SIG-M5 (cell line): ENCODE measurements around the gene TBCA.
A peak's percentile ranks its signal among the peaks of the same experiment; 100 is the strongest.

Experiments
- DNase-seq: peaks from one replicate; lab custom pipeline; 2025; lab: John Stamatoyannopoulos, UW

The TBCA gene, protein sequence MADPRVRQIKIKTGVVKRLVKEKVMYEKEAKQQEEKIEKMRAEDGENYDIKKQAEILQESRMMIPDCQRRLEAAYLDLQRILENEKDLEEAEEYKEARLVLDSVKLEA

DNA sequence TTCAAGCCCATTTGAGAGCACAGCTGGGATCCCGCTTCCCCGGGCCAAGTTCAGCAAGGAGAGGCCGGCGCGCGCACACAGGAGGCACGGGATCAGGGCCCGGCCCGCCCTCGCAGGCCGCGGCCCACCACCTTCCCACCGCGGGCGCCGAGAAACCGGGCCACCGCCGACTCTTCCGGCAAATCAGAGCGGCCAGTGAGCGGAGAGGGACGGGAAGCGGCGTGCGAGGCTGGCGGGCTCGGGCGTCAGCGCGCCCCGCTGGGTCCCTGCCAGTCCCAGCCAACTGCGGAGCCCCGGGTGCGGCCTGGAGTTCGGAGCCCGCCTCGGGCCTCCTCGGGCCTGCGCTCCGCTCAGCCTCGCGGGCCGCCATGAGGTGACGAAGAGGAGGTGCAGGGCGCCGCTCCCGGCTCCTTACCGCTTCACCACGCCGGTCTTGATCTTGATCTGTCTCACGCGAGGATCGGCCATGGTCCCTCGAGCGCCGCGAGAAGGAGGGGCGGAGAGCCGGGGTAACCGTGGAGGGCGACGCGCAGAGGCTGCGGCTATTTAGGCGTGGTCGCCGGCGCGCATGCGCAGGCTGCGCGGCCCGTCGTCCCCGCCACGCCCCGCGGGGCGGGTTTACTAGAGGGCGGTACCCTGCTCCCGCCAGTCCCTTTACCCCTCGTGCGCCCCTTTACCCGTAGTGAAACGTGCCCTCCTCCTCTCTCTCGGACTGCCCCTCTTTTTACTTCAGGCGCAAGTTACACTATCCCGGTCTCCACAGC is at the start of gene TBCA:
TBCA (minus strand) TSS at position 550 of the 764 bp plus-strand sequence; CDS start at position 468, 82 bp downstream.
- peak; percentile 82 for DNase-seq

DNA sequence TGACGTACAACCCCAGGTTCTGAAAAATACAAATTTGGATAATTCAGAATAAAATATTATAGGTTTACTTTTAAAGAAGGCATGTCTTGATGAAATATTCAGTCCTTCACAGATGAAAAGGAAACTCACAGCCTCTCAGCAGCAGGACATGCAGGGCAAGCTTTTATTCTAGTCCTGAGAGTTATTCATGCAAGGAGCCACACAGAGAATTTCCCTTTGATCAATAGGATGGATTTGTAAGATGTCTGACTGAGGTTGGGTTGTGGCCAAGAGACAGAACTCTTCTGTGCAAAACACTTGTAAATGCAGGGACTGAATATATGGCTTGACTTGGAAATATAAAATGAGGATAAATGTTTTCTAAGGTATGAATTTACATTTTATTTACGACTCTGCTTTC is 48.8 kb upstream of the TBCA start:
- DNase-seq = no peak

DNA sequence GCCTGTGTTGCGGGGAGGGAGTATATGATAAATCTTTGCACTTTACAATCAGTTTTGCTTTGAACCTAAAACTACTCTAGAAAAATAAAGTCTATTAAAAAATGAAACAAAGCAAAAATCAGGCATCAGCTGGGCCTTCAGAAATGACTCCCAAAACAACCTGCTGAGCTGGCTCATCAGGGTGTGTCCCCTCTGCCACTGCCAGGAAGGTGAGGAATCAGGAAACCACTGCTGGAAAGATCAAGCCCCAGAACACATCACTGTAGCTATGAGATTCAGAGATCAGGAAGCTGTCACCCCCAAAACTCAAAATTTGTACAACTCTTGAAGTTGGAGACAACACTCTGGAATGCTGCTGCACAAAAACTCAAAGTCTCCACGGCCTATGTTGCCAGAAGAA is 40.5 kb upstream of the TBCA start:
- no peak for DNase-seq

DNA sequence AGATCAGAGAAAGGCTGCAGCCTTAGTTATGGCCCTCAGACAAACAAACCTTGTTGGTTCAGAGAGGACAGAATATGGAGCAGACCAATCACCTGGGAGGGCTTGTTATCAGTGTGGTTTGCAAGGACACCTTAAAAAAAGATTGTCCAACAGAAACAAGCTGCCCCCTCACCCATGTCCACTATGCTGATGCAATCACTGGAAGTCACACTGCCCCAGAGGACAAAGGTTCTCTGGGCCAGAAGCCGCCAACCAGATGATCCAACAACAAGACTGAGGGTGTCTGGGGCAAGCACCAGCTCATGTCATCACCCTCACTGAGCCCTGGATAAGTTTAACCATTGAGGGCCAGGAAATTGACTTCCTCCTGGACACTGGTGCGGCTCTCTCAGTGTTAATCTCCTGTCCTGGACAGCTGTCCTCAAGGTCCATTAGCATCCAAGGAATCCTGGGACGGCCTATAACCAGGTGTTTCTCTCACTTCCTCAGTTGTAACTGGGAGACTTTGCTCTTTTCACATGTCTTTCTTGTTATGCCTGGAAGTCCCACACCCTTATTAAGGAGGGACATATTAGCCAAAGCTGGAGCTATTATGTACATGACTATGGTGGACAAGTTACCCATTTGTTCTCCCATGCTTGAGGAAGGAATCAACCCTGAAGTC is 36.9 kb upstream of the TBCA start:
- DNase-seq = no peak

DNA sequence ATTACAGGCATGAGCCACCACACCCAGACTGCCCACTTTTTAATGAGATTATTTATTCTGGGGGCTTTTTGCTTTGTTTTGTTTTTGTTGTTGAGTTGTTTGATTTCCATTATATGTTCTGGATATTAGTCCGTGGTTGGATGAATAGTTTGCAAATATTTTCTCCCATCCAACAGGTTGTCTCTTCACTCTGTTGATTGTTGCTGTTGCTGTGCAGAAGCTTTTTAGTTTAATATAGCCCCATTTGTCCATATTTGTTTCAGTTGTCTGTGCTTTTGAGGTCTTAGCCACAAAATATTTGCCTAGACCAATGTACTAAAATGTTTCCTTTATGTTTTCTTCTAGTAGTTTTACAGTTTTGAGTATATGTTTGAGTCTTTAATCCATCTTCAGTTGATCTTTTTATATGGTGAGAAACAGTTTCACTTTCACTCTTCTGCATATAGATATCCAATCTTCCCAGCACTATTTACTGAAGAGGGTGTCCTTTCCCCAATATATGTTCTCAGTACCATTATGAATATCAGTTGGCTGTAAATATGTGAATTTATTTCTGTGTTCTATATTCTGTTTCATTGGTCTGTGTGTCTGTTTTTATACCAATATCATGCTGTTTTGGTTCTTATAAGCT is 30.2 kb upstream of the TBCA start:
- no peak for DNase-seq

DNA sequence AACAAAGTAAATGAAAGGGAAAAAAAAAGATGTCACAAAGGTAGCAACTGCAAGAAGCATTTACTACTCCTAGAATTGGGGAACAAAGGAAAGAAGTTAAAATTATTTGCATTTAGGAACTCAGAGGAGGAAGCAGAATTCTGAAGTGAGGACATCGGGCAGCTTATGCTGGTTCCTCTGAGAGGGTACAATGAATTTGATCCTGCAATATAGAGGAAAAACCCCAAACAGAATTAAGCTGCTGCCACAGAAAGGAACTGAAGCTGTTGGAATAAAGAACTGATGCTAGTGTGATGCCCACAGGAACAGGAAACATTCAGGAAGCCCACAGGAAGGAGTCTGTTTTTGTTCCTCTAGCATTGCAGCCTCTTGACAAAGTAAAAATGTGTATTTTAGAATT is 22.3 kb upstream of the TBCA start:
- DNase-seq = no peak

DNA sequence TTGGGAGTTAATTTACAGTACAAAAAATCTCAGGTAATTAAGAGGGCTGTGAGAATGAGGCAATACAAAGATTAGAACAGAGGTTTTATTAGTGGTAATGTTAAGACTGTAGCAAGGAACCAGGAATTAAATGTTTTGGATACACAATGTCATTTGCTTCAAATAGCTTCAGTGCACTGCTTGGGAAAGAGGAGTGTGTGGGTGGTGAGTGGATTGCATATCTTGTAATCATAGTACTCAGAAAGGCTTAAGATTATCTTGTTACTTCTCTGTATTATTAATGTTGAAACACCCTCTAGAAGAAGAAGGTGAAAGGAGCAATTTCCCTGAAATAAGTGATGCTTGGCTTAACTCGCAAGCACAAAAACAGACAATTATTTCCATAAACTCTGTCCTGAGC is 21.0 kb upstream of the TBCA start:
- no peak for DNase-seq

DNA sequence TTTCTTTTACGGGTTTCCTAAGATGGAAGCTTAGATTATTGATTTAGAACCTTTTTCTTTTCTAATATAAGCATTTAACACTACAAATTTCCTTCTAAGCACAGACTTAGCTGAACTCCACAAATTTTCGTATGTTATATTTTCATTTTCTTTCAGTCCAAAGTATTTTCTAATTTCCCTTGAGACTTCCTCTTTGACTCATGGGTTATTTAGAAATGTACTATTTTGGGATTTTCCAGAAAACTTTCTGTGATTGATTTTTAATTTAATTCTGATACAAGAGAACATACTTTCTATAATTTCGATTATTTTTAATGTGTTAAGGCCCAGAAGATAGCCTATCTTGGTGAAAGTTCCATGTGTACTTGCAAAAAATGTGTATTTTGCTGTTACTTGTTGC is 19.7 kb upstream of the TBCA start:
- no peak for DNase-seq

DNA sequence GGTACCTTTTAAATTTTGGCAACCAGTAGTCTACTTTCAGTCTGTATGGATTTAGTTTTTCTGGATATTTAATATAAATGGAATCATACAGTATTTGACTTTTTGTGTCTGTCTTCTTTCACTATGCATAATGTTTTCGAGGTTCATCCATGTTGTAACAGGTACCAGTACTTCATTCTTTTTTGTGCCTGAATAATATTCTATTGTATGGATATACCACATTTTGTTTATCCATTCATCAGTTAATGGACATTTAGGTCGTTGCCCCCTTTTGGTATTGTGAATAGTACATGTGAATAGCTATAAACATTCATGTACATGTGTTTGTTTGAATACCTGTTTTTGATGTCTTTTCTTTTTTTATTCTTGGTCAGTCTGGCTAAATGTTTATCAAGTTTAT is 19.1 kb upstream of the TBCA start:
- no peak for DNase-seq

DNA sequence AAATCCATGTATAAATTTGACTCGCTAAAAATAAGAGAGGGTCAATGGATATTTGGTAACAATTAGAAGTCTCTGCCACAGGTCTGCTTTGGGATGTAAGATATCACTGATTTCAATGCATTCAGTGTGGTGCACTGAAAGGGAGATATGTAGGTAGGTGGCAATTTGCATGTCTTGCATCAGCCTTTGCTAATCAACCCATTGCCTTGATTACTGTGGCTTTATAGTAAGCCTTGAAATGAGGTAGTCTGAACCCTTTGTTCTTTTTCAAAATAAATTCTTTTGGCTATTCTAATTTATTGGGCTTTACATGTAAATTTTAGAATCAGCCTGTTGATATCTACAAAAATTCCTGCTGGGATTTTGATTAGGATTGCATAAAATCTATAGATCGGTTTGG is 15.8 kb upstream of the TBCA start:
- DNase-seq = no peak

DNA sequence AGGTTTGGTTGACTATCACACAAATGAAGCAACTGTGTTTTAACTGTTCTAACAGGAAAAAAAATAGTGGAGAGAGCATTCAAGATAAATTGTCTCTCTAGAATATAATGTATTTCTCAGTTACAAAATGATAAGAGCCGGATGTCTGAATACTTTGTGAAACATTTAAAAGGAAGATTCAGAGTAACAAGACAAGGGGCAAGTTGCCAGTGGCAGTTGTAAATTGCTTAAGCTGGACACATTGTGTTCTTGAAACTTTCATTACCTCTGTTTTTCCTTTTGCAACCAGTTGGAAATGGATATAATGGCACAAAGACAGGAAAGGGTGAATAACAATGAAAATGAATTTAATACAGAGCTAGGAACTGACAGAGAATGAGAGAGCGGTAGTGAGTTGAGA is 15.2 kb upstream of the TBCA start:
- DNase-seq = no peak

DNA sequence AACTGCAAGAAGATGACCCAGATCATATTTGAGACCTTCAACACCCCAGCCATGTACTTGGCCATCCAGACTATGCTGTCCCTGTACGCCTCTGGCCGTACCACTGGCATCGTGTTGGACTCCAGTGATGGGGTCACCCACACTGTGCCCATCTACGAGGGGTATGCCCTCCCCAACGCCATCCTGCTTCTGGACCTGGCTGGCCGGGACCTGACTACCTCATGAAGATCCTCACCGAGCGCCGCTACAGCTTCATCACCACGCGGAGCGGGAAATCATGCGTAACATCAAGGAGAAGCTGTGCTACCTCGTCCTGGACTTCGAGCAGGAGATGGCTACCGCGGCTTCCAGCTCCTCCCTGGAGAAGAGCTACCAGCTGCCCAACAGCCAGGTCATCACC is 9.1 kb upstream of the TBCA start:
- DNase-seq = no peak

DNA sequence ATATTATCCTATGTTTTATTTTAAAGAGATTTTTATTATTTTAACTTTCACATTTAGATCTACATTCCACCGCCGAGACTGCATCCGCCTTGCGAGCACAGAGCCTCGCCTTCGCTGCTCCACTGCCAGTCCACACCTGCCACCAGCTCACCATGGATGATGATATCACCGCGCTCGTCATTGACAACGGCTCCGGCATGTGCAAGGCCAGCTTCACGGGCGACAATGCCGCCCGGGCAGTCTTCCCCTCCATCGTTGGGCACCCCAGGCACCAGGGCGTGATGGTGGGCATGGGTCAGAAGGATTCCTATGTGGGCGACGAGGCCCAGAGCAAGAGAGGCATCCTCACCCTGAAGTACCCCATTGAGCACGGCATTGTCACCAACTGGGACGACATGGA is 8.6 kb upstream of the TBCA start:
- no peak for DNase-seq

DNA sequence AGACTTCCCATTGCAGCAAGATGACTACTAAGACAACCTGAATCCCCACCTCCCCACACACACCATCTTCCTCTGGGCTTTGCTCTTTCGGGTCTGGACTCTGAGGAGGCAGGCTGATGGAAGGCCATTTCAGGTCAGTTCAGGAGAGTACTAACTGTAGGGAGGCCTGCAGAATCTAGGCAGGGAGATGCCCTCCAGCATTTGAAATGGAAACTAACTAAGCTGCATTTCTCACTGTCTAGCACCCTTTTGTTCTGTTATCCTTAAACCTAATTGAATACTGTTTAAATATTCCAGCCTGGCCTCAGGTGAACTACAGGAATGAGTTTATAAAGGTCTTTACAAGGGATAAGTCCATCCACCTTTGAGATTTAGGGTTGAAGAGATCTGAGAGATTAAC is 4.9 kb upstream of the TBCA start:
- no peak for DNase-seq

DNA sequence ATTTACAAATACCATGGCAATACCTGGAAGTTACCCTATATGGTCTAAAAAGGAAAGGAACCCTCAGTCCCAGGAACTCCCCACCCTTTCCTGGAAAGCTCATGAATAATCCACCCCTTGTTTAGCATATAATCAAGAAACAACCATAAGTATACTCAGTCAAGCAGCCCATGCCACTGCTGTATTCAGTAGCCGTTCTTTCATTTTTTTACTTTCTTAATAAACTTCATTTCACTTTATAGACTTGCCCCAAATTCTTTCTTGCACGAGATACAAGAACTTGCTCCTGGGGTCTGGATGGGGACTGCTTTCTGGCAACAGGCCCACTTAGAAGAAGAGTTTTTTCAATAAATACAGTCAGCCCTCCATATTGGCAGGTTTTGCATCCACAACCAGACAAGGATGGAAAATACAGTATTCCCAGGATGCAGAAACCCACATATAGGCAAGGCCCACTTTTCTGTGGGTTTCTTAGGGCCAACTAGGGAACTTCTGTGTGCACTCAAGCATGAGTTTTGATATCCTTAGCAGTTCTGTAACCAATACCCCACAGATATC is 2.8 kb upstream of the TBCA start:
- no peak for DNase-seq

DNA sequence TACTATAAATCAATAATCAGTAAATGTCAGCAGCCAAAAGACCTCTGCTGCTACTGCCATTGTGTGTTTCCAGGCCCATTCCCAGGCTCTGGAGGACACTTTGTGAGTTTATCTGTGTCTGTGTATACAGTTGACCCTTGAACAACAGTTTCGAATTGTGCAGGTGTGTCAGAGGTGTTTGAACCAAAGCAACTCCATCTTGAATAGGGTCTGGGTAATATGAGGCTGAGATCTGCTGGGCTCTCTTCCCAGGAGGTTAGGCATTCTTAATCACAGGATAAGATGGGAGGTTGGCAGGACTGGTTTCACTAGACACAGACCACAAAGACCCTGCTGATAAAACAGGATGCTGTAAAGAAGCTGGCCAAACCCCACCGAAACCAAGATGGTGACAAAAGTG is 2.3 kb upstream of the TBCA start:
- no peak for DNase-seq

DNA sequence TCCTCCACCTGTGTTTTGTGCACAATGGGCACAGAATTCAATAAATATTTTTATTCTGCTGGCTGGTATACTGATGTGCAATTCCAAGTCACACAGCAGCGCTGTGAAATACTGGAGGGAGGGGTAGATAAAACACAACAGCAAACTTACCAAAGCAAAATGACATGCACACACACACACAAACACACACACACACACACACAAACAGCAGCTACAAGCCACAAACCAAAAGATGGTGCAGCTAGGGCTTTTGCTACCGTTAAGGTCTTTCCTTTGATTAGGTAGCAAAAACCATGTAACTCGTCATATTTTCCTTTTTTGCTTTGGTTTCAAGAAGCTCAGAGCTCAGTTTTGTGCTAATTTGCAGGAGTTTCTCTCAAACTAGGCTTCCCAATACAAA is 1.8 kb upstream of the TBCA start:
- no peak for DNase-seq

DNA sequence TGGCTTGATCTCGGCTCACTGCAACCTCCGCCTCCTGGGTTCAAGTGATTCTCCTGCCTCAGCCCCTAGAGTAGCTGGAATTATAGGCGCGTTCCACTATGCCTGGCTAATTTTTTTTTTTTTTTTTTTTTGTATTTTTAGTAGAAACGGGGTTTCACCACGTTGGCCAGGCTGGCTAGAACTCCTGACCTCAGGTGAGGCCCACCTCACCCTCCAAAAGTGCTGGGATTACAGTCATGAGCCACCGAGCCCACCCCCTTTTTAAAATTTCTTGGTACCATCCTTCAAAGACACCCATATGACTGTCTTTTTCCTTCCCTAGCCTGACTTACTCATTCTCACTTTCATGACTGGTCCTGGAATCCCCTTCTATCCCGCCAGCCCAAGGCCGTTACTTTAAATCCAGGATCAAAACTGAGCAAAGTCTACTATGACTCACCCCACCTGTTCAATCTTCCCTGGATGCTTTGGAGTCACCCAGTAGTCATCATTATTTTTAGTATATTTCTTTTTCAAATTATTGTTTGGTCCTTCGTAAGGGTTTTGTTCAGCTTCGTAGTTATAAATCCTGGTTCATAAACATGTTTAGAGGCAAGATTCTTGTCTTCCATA is 1.2 kb upstream of the TBCA start:
- DNase-seq = no peak

DNA sequence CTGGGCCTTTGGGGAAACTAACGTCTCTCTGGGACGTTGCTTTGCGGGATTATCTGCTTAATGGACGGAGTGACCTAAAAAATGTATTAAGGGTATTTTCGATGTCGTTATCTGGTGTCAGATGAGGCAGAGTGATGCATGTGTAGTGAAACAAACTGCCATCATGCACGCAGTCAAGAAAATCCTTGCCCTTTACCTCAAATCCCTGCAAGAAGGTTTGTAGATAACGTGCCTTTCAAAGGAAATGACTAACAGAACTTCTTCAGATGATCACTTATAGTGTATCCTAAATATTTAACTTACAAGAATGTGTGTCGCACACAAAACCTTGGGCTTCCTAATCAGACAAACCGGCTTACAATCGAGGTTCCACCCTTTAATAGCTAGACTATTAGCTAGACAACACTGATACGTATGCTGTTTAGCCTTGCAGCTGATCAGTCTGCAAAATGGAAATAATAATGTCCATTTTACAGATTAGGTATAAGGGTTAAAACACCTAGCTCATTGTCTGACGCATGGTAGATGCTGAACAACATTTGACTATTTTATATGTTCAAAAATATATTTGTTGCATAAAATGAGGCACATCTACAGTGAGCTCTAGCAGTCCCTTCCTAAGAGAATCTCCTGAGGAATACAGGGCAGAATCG is 541 bp upstream of the TBCA start:
- DNase-seq = no peak

DNA sequence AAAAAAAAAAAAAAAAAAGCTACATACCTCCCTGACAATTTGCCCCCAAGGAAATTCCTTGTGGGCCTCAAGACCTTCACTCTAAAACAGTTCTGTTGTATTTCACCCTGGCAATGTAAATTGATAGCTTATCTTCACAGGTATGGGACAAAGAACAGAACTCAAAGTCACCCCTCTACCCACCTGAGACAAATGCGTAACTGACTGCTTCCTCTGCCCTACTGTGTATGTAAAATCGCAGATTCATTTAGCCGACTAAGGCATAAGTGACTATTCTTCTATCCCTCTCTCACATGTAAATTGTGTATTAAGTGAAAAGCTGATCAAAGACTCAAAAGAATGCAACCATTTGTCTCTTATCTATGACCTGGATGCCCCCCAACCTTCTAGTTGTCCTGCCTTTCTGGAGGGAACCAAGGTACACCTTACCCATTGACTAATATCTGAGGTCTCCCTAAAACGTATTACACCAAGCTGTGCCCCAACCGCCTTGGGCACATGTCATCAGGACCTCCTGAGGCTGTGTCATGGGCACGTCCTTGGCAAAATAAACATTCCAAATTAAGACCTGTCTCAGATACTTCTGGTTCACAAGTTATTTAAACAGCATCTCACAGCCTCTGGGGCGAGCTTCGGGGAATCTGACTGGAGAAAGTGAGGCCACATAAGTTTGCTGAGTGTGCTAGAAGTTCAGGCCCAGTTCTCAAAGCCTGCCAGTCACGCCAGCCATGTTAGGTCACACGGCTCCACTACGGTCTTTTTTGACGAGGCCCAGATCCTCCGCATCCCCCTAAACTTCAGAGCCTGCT is 954 bp downstream of the TBCA start:
- no peak for DNase-seq

DNA sequence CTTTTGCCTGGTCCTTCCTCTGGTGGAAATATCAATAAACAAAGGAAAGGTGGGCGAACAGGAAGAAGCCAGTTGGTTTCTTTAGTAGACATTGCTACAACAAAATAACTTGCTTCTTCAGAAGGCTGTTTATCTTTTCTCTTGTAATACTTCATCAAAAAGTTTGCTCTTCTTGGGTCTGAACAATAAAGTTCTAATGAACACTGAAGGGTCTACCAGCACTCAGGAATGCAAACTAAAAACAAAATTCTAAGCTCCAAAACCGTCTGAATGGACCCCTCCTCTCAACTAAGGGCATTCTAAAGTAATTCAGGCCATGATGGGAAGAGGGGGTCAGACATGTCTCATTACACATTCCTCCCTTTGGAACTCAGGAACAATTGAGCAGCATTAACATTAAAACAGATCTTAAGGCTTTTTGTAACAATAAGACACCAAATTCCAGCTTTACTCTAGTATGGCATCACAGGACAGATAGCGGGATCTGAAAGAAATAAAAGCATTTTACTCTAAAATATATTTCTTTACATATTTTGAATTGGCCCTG is 2.3 kb downstream of the TBCA start:
- no peak for DNase-seq
